HepG2 (cell line): ENCODE measurements around the gene GSDME. TPM values are rescaled to one million over a fixed set of nuclear protein-coding genes. Genes with fewer than 3 reads are reported as not detected.

Source experiments
- FOXC1 ChIP-seq: sonication (generic); formaldehyde crosslinking; IDR thresholded peaks from 2 replicates; pipeline ENCODE4 v1.8.0; 2022; ENCODE audit warnings: mild to moderate bottlenecking, missing genetic modification reagents, borderline replicate concordance
- FOXK2 ChIP-seq: fragments of 450-650 bp; IDR thresholded peaks from 2 replicates; pipeline ENCODE4 v1.6.1; 2016
- PAWR ChIP-seq: sonication (generic); formaldehyde crosslinking; IDR thresholded peaks from 2 replicates; pipeline ENCODE4 v1.4.0; 2020; ENCODE audit warnings: missing genetic modification reagents, mild to moderate bottlenecking, borderline replicate concordance
- RARG ChIP-seq: sonication (generic); formaldehyde crosslinking; IDR thresholded peaks from 2 replicates; pipeline ENCODE4 v1.4.0; 2020; ENCODE audit warnings: low read depth, mild to moderate bottlenecking, missing genetic modification reagents
- RELA ChIP-seq: sonication (generic); formaldehyde crosslinking; IDR thresholded peaks from 2 replicates; pipeline ENCODE4 v1.4.0; 2020; ENCODE audit warnings: missing genetic modification reagents
- RNF2 ChIP-seq: fragments of 450-650 bp; conservative IDR thresholded peaks from 2 replicates; pipeline ENCODE4 v1.6.1; 2016; ENCODE audit warnings: low read depth
- ZBTB40 ChIP-seq, 2 experiments: fragments of 450-650 bp in 1 of 2; sonication (generic) in 1 of 2; formaldehyde crosslinking in 1 of 2; IDR thresholded peaks; 2 replicates each; pipeline versions ENCODE4 v1.6.1 to v1.8.0; 2016 to 2022; ENCODE audit warnings: antibody characterized with exemption in 1 of 2, mild to moderate bottlenecking in 1 of 2, missing genetic modification reagents in 1 of 2
- ZFYVE20 ChIP-seq: sonication (generic); formaldehyde crosslinking; IDR thresholded peaks from 2 replicates; pipeline ENCODE4 v1.8.0; 2023; ENCODE audit warnings: low read depth, mild to moderate bottlenecking, moderate library complexity, missing genetic modification reagents, borderline replicate concordance
- ZNF33B ChIP-seq: sonication (generic); formaldehyde crosslinking; IDR thresholded peaks from 2 replicates; pipeline ENCODE4 v1.5.1; 2020; ENCODE audit warnings: mild to moderate bottlenecking, missing genetic modification reagents
- ZNF383 ChIP-seq: sonication (generic); formaldehyde crosslinking; IDR thresholded peaks from 2 replicates; pipeline ENCODE4 v1.4.0; 2020; ENCODE audit warnings: missing genetic modification reagents, mild to moderate bottlenecking, borderline replicate concordance
- ZNF414 ChIP-seq: sonication (generic); formaldehyde crosslinking; IDR thresholded peaks from 2 replicates; pipeline ENCODE4 v1.5.0; 2020; ENCODE audit warnings: missing genetic modification reagents
- ZNF609 ChIP-seq: sonication (generic); formaldehyde crosslinking; IDR thresholded peaks from 2 replicates; pipeline ENCODE4 v1.4.0; 2020; ENCODE audit warnings: mild to moderate bottlenecking, missing genetic modification reagents, borderline replicate concordance
- polyA plus RNA-seq, 8 experiments: library from polyadenylated mRNA; depleted of rRNA in 3 of 8; stranded (reverse) in 7 of 8; unstranded in 1 of 8; fragments of >200 nt; fragmentation: Illumina TruSeq in 4 of 8; extraction: Trizol in 4 of 8; gene quantifications; 2 replicates each; pipeline versions ENCODE4 v1.2.1 to v1.2.3, GENCODE V29; 2011 to 2016; ENCODE audit warnings: low read depth in 4 of 8, missing spikeins in 1 of 8, mixed read lengths in 1 of 8; ENCODE audit not compliant: insufficient read depth in 1 of 8
- total RNA-seq, 5 experiments: library from RNA; depleted of rRNA; stranded (reverse); fragments of >200 nt; fragmentation: Illumina TruSeq; extraction: Trizol; gene quantifications; 2 replicates each; pipeline ENCODE4 v1.2.3, GENCODE V29; 2016; ENCODE audit warnings: low read depth in 1 of 5

GSDME gene
- total and polyA plus RNA-seq, 2 of the 13 experiments (the other 11 are each of a cell fraction or from before 2014, with no cell fraction given) = 19.2 to 28.2 TPM

- TF ChIP-seq ZNF414 (CRISPR knock-in tag) (no peak), ZNF383 (CRISPR knock-in tag) (no peak), RARG (CRISPR knock-in tag) (no peak), FOXK2 (no peak), RELA (CRISPR knock-in tag) (no peak), ZFYVE20 (CRISPR knock-in tag) (no peak), RNF2 (no peak), ZNF33B (CRISPR knock-in tag) (no peak), ZNF609 (no peak), ZBTB40 (IDR thresholded peaks at IDR 0.05) (no peak), ZBTB40 (CRISPR knock-in tag; IDR thresholded peaks at IDR 0.05) (no peak), PAWR (CRISPR knock-in tag) (no peak), FOXC1 (CRISPR knock-in tag) (no peak)
These were observed 55.7 kb downstream of the GSDME start (continued) for GRCh38 chr7:24701261-24702235.
